Brain microvascular endothelial cell (primary cell): ENCODE results near the gene HYDIN.

Experiments used
- DNase-seq: peaks from one replicate; pipeline ENCODE4 v3.0.0-alpha.2; 2020
- H3K27ac ChIP-seq: fragments of 250-450 bp; sonication (Bioruptor Pico); 2 replicates; pipeline ENCODE4 v1.5.1; 2020; ENCODE audit warnings: mild to moderate bottlenecking, moderate library complexity
- H3K27me3 ChIP-seq: fragments of 250-450 bp; sonication (Bioruptor Pico); replicated peaks from 2 replicates; pipeline ENCODE4 v1.5.1; 2020; ENCODE audit warnings: mild to moderate bottlenecking
- H3K36me3 ChIP-seq: fragments of 250-450 bp; sonication (Bioruptor Pico); replicated peaks from 2 replicates; pipeline ENCODE4 v1.5.1; 2020; ENCODE audit warnings: mild to moderate bottlenecking
- H3K4me3 ChIP-seq: 2 replicates; pipeline ENCODE4 v1.5.1; 2011; ENCODE audit warnings: low read depth, mild to moderate bottlenecking, control low read depth, low read length, moderate library complexity
- in situ Hi-C: cut with HindIII; loops from 2 replicates; pipeline ENCODE4 v1.10.0; 2017; ENCODE audit warnings: low sequenced_read_pairs, low pct_ligation_motif_present
- TF ChIP-seq, protein P1 (sequence below): IDR thresholded peaks from 2 replicates; pipeline ENCODE4 v1.5.1; 2011; ENCODE audit warnings: low read depth, mild to moderate bottlenecking, moderate library complexity, low read length, control low read depth, inconsistent platforms; ENCODE audit errors: missing control alignments

Gene HYDIN

DNA sequence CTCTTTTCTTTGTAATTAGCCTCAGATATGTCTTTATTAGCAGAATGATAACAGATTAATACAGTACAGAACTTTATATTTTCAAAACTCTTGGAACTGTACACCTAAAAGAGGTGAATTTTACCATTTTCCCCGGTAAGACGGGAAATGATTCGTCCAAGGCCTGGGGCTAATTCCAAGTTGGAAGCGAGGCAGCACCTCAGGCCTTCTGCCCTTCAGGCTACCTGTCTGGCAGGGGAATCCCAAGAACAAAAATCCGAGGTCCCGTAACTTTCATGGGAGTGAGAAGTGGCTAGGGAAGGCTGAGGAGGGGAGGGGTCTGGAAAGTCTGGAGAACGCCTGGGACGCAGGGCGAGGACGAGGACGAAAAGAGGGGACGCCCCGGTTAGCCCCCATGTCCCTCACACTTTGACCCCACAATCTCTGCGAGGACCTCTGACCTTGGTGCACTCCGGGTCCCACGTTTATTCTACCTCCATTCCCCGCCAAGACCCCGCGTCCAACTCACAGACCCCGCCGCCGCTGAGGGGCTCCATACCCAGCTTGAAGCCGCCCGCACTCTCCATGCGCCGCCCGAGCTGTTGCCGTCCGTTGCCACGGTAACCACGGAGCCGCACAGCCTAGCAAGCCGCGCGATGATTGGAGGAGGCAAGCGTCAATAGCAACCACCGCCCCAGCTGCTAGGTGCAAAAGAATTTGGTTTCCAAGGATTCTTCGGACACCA is at the start of gene HYDIN:
TSS of gene HYDIN (minus strand) at position 601 of the 724 bp plus-strand sequence. CDS start 43,827 bp downstream, outside the sequence.
- H3K4me3 ChIP-seq: peak within 1 kb of the TSS; percentile 45
- peak; percentile 76 for DNase-seq
- in situ Hi-C loops: no loop called here
- no peak within 1 kb of the TSS for H3K27ac ChIP-seq
- no peaks in the 10 kb centered on the region for H3K27me3 ChIP-seq
- H3K36me3 ChIP-seq: no peaks in the 10 kb centered on the region
- TF ChIP-seq, protein P1, sequence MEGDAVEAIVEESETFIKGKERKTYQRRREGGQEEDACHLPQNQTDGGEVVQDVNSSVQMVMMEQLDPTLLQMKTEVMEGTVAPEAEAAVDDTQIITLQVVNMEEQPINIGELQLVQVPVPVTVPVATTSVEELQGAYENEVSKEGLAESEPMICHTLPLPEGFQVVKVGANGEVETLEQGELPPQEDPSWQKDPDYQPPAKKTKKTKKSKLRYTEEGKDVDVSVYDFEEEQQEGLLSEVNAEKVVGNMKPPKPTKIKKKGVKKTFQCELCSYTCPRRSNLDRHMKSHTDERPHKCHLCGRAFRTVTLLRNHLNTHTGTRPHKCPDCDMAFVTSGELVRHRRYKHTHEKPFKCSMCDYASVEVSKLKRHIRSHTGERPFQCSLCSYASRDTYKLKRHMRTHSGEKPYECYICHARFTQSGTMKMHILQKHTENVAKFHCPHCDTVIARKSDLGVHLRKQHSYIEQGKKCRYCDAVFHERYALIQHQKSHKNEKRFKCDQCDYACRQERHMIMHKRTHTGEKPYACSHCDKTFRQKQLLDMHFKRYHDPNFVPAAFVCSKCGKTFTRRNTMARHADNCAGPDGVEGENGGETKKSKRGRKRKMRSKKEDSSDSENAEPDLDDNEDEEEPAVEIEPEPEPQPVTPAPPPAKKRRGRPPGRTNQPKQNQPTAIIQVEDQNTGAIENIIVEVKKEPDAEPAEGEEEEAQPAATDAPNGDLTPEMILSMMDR: no peak

DNA sequence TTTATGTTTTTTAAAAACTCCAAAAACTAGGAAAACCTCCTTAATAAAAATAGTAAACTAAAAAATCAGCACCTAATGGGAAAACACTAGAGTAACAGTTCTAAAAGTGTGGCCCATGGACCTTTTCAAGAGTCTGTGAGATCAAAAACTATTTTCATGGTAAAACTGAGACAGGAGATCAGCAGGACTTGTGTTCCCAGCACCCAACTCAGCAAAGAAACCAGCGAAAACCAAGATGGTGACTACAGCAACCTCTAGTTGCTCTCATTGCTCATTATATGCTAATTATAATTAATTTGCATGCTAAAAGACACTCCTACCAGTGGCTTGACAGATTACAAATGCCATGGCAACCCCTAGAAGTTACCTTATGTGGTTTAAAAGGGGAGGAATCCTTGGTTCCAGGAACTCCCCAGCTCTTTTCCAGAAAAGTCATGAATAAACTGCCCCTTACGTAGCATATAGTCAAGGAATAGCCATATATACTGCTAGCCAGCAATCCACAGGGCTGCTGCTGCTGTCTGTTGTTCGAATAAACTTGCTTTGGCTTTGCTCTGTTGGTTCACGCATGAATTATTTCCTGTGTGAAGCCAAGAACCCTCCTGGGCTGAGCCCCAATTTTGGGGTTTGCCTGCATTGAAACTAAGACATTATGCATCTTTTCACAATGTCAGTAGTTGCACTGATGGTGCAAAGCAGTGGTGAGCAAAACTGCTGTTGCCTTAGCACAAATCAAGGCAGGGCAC is 46.2 kb upstream of the HYDIN start:
- no peak for DNase-seq
- TF ChIP-seq, protein P1: no peak
- in situ Hi-C loops: no loop called here

DNA sequence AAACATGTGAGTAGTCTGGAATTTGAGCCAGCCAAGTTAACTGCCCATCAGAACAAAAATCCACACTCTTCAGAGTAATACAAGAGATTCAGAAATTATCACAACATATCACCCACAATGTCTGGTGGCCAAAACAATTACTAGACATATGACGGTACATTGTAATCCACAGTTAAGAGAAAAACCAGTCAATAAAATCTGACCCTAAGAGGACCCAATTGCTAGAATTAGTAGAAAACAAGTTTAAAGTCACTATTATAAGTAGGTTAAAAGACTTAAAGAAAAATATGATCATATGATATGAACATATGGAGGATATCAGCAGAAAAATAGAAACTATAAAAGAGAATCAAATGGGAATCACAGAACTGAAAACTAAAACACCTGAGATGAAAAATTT is 42.9 kb upstream of the HYDIN start:
- no peak for DNase-seq
- no peaks in the 10 kb centered on the region for H3K36me3 ChIP-seq
- no peak overlapping the region for H3K4me3 ChIP-seq
- TF ChIP-seq, protein P1: no peak
- no peak overlapping the region for H3K27ac ChIP-seq
- in situ Hi-C loops: no loop called here
- no peaks in the 10 kb centered on the region for H3K27me3 ChIP-seq

More for the DNA sequence above, 46.2 kb upstream of the HYDIN start:
- Histone ChIP-seq H3K4me3 (no peak overlapping the region), H3K27me3 (no peaks in the 10 kb centered on the region), H3K36me3 (no peaks in the 10 kb centered on the region), H3K27ac (no peak overlapping the region)

DNA sequence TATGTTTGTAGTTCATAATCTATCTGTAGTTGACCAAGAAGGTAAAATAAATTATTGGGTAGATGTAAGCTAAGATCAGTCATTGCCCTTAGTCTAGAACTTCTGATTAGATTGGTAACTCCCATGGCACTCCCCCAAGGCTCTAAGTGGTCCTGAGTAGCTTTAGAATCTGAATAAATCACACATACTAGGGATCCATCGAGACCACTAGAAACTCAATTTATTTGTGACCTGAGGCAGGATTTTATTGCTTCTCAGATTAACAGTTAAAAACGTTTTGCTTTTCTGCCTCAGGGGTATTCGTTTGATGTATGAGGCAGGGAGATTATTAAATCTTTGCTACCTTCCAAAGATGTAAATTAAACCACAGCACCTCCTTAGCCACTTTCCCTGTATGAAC is 33.8 kb upstream of the HYDIN start:
- H3K36me3 ChIP-seq: no peaks in the 10 kb centered on the region
- no peak overlapping the region for H3K27ac ChIP-seq
- in situ Hi-C loops: no loop called here
- TF ChIP-seq, protein P1: no peak
- no peaks in the 10 kb centered on the region for H3K27me3 ChIP-seq
- no peak for DNase-seq
- H3K4me3 ChIP-seq: no peak overlapping the region

DNA sequence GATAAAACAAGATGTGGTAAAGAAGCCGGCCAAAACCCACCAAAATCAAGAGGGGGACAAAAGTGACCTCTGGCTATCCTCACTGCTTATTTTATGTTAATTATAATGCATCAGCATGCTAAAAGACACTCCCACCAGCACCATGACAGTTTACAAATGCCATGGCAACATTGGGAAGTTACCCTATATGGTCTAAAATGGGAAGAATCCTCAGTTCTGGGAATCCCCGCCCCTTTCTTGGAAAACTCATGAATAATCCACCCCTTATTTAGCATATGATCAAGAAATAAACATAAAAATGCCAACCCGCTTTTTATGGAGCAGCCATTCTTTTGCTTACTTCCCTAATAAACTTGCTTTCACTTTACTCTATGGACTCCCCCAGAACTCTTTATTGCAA is 33.1 kb upstream of the HYDIN start:
- no peak overlapping the region for H3K27ac ChIP-seq
- TF ChIP-seq, protein P1: no peak
- no peaks in the 10 kb centered on the region for H3K27me3 ChIP-seq
- H3K36me3 ChIP-seq: no peaks in the 10 kb centered on the region
- H3K4me3 ChIP-seq: no peak overlapping the region
- no peak for DNase-seq
- in situ Hi-C loops: no loop called here
